HepG2 (cell line): Measurements from ENCODE around the gene TOR4A. TPM values are rescaled to one million over a fixed set of nuclear protein-coding genes. Genes with fewer than 3 reads are reported as not detected.

ENCODE experiments used
- AHR ChIP-seq: IDR thresholded peaks from 2 replicates; pipeline ENCODE4 v1.6.1; 2018; ENCODE audit warnings: missing genetic modification reagents, missing compliant biosample characterization
- BORCS8-MEF2B ChIP-seq: sonication (generic); formaldehyde crosslinking; IDR thresholded peaks from 2 replicates; pipeline ENCODE4 v1.8.0; 2022; ENCODE audit warnings: mild to moderate bottlenecking, missing genetic modification reagents
- ELF3 ChIP-seq: IDR thresholded peaks from 2 replicates; pipeline ENCODE4 v1.6.1; 2016; ENCODE audit warnings: missing genetic modification reagents, missing compliant biosample characterization
- FOXP1 ChIP-seq, 2 experiments: fragments of 450-650 bp in 1 of 2; IDR thresholded peaks; 2 replicates each; pipeline ENCODE4 v1.6.1; 2017 to 2018; ENCODE audit warnings: antibody characterized with exemption in 1 of 2
- GATAD1 ChIP-seq: IDR thresholded peaks from 2 replicates; pipeline ENCODE4 v1.6.1; 2016; ENCODE audit warnings: missing genetic modification reagents, missing compliant biosample characterization
- GLI4 ChIP-seq: sonication (generic); formaldehyde crosslinking; IDR thresholded peaks from 2 replicates; pipeline ENCODE4 v1.5.1; 2020; ENCODE audit warnings: missing genetic modification reagents, mild to moderate bottlenecking, moderate library complexity, borderline replicate concordance
- GPN1 ChIP-seq: sonication (generic); formaldehyde crosslinking; IDR thresholded peaks from 2 replicates; pipeline ENCODE4 v1.5.1; 2020; ENCODE audit warnings: missing genetic modification reagents, borderline replicate concordance
- HOXA7 ChIP-seq: sonication (generic); formaldehyde crosslinking; IDR thresholded peaks from 2 replicates; pipeline ENCODE4 v1.8.1; 2022; ENCODE audit warnings: mild to moderate bottlenecking, missing genetic modification reagents, moderate library complexity
- KDM1A ChIP-seq: IDR thresholded peaks from 2 replicates; pipeline ENCODE4 v1.6.1; 2016; ENCODE audit warnings: missing compliant biosample characterization
- KDM5B ChIP-seq: sonication (generic); formaldehyde crosslinking; IDR thresholded peaks from 2 replicates; pipeline ENCODE4 v1.4.0; 2020; ENCODE audit warnings: missing genetic modification reagents, mild to moderate bottlenecking, borderline replicate concordance
- MED8 ChIP-seq: sonication (generic); formaldehyde crosslinking; IDR thresholded peaks from 2 replicates; pipeline ENCODE4 v1.8.1; 2023; ENCODE audit warnings: mild to moderate bottlenecking, missing genetic modification reagents; ENCODE audit not compliant: insufficient replicate concordance
- MTA1 ChIP-seq: sonication (generic); formaldehyde crosslinking; IDR thresholded peaks from 2 replicates; pipeline ENCODE4 v1.4.0; 2020; ENCODE audit warnings: missing genetic modification reagents, mild to moderate bottlenecking, borderline replicate concordance
- NCOR1 ChIP-seq: fragments of 200-600 bp; sonication (generic); IDR thresholded peaks from 2 replicates; pipeline ENCODE4 v1.7.0; 2017; ENCODE audit warnings: antibody characterized with exemption, low read length, borderline replicate concordance
- PBX2 ChIP-seq: IDR thresholded peaks from 2 replicates; pipeline ENCODE4 v1.6.1; 2016; ENCODE audit warnings: control low read depth
- POLR2A ChIP-seq, 2 experiments: IDR thresholded peaks; 2 replicates each; pipeline ENCODE4 v1.6.1; 2011; ENCODE audit warnings: low read depth in 2 of 2, low read length in 2 of 2, mild to moderate bottlenecking in 1 of 2, moderate library complexity in 1 of 2; ENCODE audit not compliant: insufficient read depth in 1 of 2
- SP5 ChIP-seq: IDR thresholded peaks from 2 replicates; pipeline ENCODE4 v1.6.1; 2016; ENCODE audit warnings: low read depth, borderline replicate concordance
- SSRP1 ChIP-seq: IDR thresholded peaks from 2 replicates; pipeline ENCODE4 v1.6.1; 2016; ENCODE audit warnings: control low read depth
- TIGD3 ChIP-seq: sonication (generic); formaldehyde crosslinking; IDR thresholded peaks from 2 replicates; pipeline ENCODE4 v1.5.1; 2020; ENCODE audit warnings: mild to moderate bottlenecking, missing genetic modification reagents, borderline replicate concordance
- ZBTB1 ChIP-seq: sonication (generic); formaldehyde crosslinking; IDR thresholded peaks from 2 replicates; pipeline ENCODE4 v1.4.0; 2020; ENCODE audit warnings: missing genetic modification reagents, borderline replicate concordance
- ZBTB21 ChIP-seq: sonication (generic); formaldehyde crosslinking; IDR thresholded peaks from 2 replicates; pipeline ENCODE4 v1.4.0; 2020; ENCODE audit warnings: missing genetic modification reagents
- ZNF12 ChIP-seq: sonication (generic); formaldehyde crosslinking; IDR thresholded peaks from 2 replicates; pipeline ENCODE4 v1.5.0; 2020; ENCODE audit warnings: missing genetic modification reagents
- ZNF20 ChIP-seq: sonication (generic); formaldehyde crosslinking; IDR thresholded peaks from 2 replicates; pipeline ENCODE4 v1.4.0; 2020; ENCODE audit warnings: mild to moderate bottlenecking, moderate library complexity, missing genetic modification reagents
- ZNF263 ChIP-seq: sonication (generic); formaldehyde crosslinking; IDR thresholded peaks from 2 replicates; pipeline ENCODE4 v1.4.0; 2020; ENCODE audit warnings: missing genetic modification reagents
- ZNF33B ChIP-seq: sonication (generic); formaldehyde crosslinking; IDR thresholded peaks from 2 replicates; pipeline ENCODE4 v1.5.1; 2020; ENCODE audit warnings: mild to moderate bottlenecking, missing genetic modification reagents
- ZNF343 ChIP-seq: sonication (generic); formaldehyde crosslinking; IDR thresholded peaks from 2 replicates; pipeline ENCODE4 v1.4.0; 2020; ENCODE audit warnings: mild to moderate bottlenecking, missing genetic modification reagents
- ZNF441 ChIP-seq: sonication (generic); formaldehyde crosslinking; IDR thresholded peaks from 2 replicates; pipeline ENCODE4 v1.7.0; 2021; ENCODE audit warnings: missing genetic modification reagents, borderline replicate concordance
- ZNF556 ChIP-seq: sonication (generic); formaldehyde crosslinking; IDR thresholded peaks from 2 replicates; pipeline ENCODE4 v1.4.0; 2020; ENCODE audit warnings: mild to moderate bottlenecking, missing genetic modification reagents, borderline replicate concordance
- ZNF562 ChIP-seq: sonication (generic); formaldehyde crosslinking; IDR thresholded peaks from 2 replicates; pipeline ENCODE4 v1.8.0; 2022; ENCODE audit warnings: missing genetic modification reagents, borderline replicate concordance
- ZNF614 ChIP-seq: IDR thresholded peaks from 2 replicates; pipeline ENCODE4 v1.6.1; 2018; ENCODE audit warnings: missing biosample characterization, missing genetic modification reagents, inconsistent platforms, borderline replicate concordance
- ZNF644 ChIP-seq: IDR thresholded peaks from 2 replicates; pipeline ENCODE4 v1.6.1; 2016; ENCODE audit warnings: low read depth
- ZNF660 ChIP-seq: sonication (generic); formaldehyde crosslinking; IDR thresholded peaks from 2 replicates; pipeline ENCODE4 v1.5.1; 2020; ENCODE audit warnings: mild to moderate bottlenecking, low read depth, missing genetic modification reagents, borderline replicate concordance
- ZNF674 ChIP-seq: sonication (generic); formaldehyde crosslinking; IDR thresholded peaks from 2 replicates; pipeline ENCODE4 v1.5.0; 2020; ENCODE audit warnings: low read depth, mild to moderate bottlenecking, missing genetic modification reagents
- polyA plus RNA-seq, 8 experiments: library from polyadenylated mRNA; depleted of rRNA in 3 of 8; stranded (reverse) in 7 of 8; unstranded in 1 of 8; fragments of >200 nt; fragmentation: Illumina TruSeq in 4 of 8; extraction: Trizol in 4 of 8; gene quantifications; 2 replicates each; pipeline versions ENCODE4 v1.2.1 to v1.2.3, GENCODE V29; 2011 to 2016; ENCODE audit warnings: low read depth in 4 of 8, missing spikeins in 1 of 8, mixed read lengths in 1 of 8; ENCODE audit not compliant: insufficient read depth in 1 of 8
- total RNA-seq, 5 experiments: library from RNA; depleted of rRNA; stranded (reverse); fragments of >200 nt; fragmentation: Illumina TruSeq; extraction: Trizol; gene quantifications; 2 replicates each; pipeline ENCODE4 v1.2.3, GENCODE V29; 2016; ENCODE audit warnings: low read depth in 1 of 5

Gene TOR4A
- total and polyA plus RNA-seq, 2 of the 13 experiments (the other 11 are each of a cell fraction or from before 2014, with no cell fraction given): 11.1 to 14.2 TPM

- TF ChIP-seq ZNF644 (CRISPR knock-in tag) (no peak), ELF3 (CRISPR knock-in tag) (peak; percentile 51; the same call in 1 of the 2 replicates), SP5 (CRISPR knock-in tag) (peak; percentile 67; the same call in 1 of the 2 replicates), ZNF556 (CRISPR knock-in tag) (peak; percentile 63; the same call in 1 of the 2 replicates), MTA1 (no peak; the same call in 1 of the 2 replicates), POLR2A (IDR thresholded peaks at IDR 0.05; ENCODE audit: insufficient read depth in 1 of 2, low read depth in 2 of 2, low read length in 2 of 2) (no peak), NCOR1 (peak; percentile 23; the same call in 1 of the 2 replicates), ZNF343 (CRISPR knock-in tag) (no peak), ZNF20 (CRISPR knock-in tag) (no peak), HOXA7 (no peak), PBX2 (CRISPR knock-in tag) (no peak), ZNF614 (CRISPR knock-in tag) (no peak), GLI4 (CRISPR knock-in tag) (peak; percentile 73; the same call in 1 of the 2 replicates), KDM5B (CRISPR knock-in tag) (peak; percentile 51; the same call in 1 of the 2 replicates), GPN1 (no peak), KDM1A (CRISPR knock-in tag) (no peak), ZNF12 (CRISPR knock-in tag) (no peak), SSRP1 (no peak; the same call in 1 of the 2 replicates), TIGD3 (CRISPR knock-in tag) (no peak), GATAD1 (CRISPR knock-in tag) (peak; percentile 77; the same call in 1 of the 2 replicates), ZNF674 (no peak), MED8 (CRISPR knock-in tag) (peak; percentile 72), ZNF562 (CRISPR knock-in tag) (no peak), ZNF660 (no peak), AHR (no peak; the same call in 1 of the 2 replicates), ZNF441 (no peak), ZBTB21 (CRISPR knock-in tag) (no peak), ZBTB1 (CRISPR knock-in tag) (no peak), ZNF33B (no peak; the same call in 1 of the 2 replicates), ZNF263 (peak; percentile 44; the same call in 1 of the 2 replicates), BORCS8-MEF2B (CRISPR knock-in tag) (0 out of 2 replicates have a peak, but pooled peaks have one; percentile 20), FOXP1 (IDR thresholded peaks at IDR 0.05) (no peak), FOXP1 (CRISPR knock-in tag; IDR thresholded peaks at IDR 0.05) (peak; percentile 41; the same call in 1 of the 2 replicates)
Measured at GRCh38 chr9:137236238-137236935, 41.1 kb upstream of the TOR4A start (continued).
